ENCODE data around the gene C12orf43. TPM values are rescaled to one million over a fixed set of nuclear protein-coding genes. Genes with fewer than 3 reads are reported as not detected.

Gene C12orf43
- total RNA-seq, 2 donors from 2014 or later: 8.8 to 12.1 TPM

DNA sequence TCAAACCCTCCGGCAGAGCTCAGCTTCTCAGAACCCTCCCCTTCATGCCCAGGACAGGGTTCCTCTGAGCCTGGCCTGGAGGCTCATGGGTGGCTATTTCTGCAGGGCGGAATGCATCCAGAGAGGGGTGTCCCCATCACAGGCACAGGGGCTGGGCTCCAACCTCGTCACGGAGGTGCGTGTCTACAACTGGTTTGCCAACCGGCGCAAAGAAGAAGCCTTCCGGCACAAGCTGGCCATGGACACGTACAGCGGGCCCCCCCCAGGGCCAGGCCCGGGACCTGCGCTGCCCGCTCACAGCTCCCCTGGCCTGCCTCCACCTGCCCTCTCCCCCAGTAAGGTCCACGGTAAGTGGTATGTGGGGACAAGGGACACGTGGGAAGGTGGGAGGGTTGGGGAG, 22.2 kb downstream of the C12orf43 start:
- Histone ChIP-seq H3K27me3 (no peaks in the 10 kb centered on the region), H3K36me3 (no peaks in the 10 kb centered on the region), H3K9me3 (no peaks in the 10 kb centered on the region), H3K4me1 (no peaks in the 10 kb centered on the region), H3K27ac (no peak overlapping the region), H3K4me3 (no peak overlapping the region)
- TF ChIP-seq, protein P1, sequence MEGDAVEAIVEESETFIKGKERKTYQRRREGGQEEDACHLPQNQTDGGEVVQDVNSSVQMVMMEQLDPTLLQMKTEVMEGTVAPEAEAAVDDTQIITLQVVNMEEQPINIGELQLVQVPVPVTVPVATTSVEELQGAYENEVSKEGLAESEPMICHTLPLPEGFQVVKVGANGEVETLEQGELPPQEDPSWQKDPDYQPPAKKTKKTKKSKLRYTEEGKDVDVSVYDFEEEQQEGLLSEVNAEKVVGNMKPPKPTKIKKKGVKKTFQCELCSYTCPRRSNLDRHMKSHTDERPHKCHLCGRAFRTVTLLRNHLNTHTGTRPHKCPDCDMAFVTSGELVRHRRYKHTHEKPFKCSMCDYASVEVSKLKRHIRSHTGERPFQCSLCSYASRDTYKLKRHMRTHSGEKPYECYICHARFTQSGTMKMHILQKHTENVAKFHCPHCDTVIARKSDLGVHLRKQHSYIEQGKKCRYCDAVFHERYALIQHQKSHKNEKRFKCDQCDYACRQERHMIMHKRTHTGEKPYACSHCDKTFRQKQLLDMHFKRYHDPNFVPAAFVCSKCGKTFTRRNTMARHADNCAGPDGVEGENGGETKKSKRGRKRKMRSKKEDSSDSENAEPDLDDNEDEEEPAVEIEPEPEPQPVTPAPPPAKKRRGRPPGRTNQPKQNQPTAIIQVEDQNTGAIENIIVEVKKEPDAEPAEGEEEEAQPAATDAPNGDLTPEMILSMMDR (IDR thresholded peaks at IDR 0.05): no peak
- DNase-seq (ENCODE audit: low spot score): no peak

DNA sequence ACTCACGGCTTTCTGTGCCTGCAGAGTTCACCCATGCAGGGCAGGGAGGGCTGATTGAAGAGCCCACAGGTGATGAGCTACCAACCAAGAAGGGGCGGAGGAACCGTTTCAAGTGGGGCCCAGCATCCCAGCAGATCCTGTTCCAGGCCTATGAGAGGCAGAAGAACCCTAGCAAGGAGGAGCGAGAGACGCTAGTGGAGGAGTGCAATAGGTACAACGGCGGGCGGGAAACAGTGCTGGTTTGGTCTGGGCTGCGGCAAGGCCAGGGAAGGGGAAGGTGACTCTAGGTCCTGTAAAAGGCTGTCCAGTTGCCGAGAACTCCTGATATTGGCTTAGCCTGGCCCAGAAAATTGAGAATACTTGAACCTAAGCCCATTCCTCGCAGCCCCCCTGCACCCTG, 22.8 kb downstream of the C12orf43 start:
- DNase-seq (ENCODE audit: low spot score): no peak
- no peak overlapping the region for H3K4me3 ChIP-seq
- no peak overlapping the region for H3K27ac ChIP-seq
- H3K4me1 ChIP-seq: no peaks in the 10 kb centered on the region
- TF ChIP-seq, protein P1 (IDR thresholded peaks at IDR 0.05): no peak
- no peaks in the 10 kb centered on the region for H3K27me3 ChIP-seq
- no peaks in the 10 kb centered on the region for H3K36me3 ChIP-seq
- no peaks in the 10 kb centered on the region for H3K9me3 ChIP-seq

DNA sequence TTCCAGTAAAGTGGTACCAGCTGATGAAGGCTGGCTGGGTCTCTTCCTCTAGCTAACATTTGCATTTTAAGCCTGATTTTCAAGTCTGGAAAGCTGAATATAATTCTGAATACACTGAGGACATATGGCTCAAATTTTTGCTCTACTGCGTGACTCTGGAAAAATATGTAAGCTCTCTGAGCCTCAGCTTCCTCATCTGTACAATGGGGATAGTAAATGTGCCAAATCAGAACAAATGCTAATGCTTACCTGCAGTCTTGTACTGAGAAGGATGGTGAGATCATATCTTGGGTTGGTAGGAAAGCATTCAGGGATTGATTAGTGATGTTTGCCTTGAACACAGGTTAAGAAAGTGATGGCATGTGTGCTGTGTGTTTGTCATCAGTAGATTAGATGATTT, 23.3 kb downstream of the C12orf43 start:
- Histone ChIP-seq H3K27me3 (no peaks in the 10 kb centered on the region), H3K4me3 (no peak overlapping the region), H3K4me1 (no peaks in the 10 kb centered on the region), H3K27ac (no peak overlapping the region), H3K9me3 (no peaks in the 10 kb centered on the region), H3K36me3 (no peaks in the 10 kb centered on the region)
- DNase-seq (ENCODE audit: low spot score): no peak
- TF ChIP-seq, protein P1 (IDR thresholded peaks at IDR 0.05): no peak

DNA sequence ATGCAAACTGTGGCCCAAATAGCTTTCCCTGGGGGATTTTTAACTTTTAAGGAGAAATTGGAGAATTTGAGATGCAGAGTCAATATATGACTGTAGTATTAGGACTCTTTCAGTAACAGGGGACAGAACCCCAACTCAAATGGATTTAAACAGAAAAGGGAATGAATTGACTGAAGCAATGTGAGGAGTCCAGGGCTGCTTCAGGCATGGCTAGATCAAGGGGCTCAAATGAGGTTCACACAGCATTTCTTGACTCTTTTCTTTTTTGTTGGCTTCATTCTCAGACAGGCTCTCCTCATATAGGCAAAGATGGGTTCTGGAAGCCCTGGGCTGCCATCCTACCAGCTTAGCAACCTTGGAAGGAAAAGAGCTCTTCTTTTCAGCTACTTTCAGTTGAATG, 24.3 kb downstream of the C12orf43 start:
- TF ChIP-seq, protein P1 (IDR thresholded peaks at IDR 0.05): no peak
- Histone ChIP-seq H3K4me1 (no peaks in the 10 kb centered on the region), H3K36me3 (no peaks in the 10 kb centered on the region), H3K9me3 (no peaks in the 10 kb centered on the region), H3K4me3 (no peak overlapping the region), H3K27ac (no peak overlapping the region), H3K27me3 (no peaks in the 10 kb centered on the region)
- DNase-seq (ENCODE audit: low spot score): no peak

DNA sequence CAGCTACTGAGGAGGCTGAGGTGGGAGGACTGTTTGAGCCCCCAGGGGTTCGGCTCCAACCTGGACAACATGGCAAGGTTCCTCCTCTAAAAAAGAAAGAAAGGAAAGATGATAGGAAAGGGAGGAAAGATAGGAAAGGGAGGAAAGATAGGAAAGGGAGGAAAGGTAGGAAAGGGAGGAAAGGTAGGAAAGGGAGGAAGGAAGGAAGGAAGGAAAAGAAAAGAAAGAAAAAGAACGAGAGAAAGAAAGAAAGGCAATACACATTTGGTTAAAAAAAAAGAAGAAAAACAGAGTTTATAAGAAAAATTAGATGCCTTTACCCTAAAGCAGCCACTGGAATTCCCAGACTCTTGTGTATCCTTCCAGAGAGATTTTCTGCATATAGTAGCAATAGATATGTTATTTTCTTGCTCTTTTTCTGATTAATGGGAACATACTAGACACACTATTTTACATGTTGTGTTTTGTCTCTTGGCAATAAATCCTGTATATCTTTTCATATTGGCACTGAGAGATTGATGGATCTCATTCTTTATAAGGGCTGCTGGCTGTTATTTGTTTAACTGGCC, 25.7 kb downstream of the C12orf43 start:
- no peaks in the 10 kb centered on the region for H3K36me3 ChIP-seq
- no peaks in the 10 kb centered on the region for H3K4me1 ChIP-seq
- H3K4me3 ChIP-seq: no peak overlapping the region
- TF ChIP-seq, protein P1 (IDR thresholded peaks at IDR 0.05): no peak
- DNase-seq (ENCODE audit: low spot score): no peak
- no peaks in the 10 kb centered on the region for H3K27me3 ChIP-seq
- H3K27ac ChIP-seq: no peak overlapping the region
- no peaks in the 10 kb centered on the region for H3K9me3 ChIP-seq

DNA sequence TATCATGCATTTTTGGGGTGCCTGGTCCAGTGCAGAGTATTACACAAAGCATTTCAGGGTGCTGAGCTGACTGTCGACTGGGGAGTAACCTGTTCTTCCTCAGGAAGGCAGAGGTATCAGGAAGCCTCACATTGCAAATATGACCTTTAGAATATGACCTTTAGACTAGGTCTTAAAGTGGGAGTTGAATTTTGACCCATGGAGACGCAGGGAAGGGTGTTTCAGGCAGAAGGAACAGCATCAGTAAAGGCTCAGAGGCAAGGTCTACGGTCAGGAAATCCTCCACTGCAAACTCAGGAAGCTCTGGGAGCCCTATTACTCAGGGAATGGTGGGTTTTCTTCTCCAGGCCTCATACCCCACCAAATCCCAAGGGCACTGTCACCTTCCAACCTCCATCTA, 26.6 kb downstream of the C12orf43 start:
- H3K4me1 ChIP-seq: no peaks in the 10 kb centered on the region
- DNase-seq (ENCODE audit: low spot score): no peak

More for the DNA sequence above, 26.6 kb downstream of the C12orf43 start:
- no peaks in the 10 kb centered on the region for H3K36me3 ChIP-seq
- no peak overlapping the region for H3K4me3 ChIP-seq
- TF ChIP-seq, protein P1 (IDR thresholded peaks at IDR 0.05): no peak
- H3K9me3 ChIP-seq: no peaks in the 10 kb centered on the region
- H3K27ac ChIP-seq: no peak overlapping the region
- no peaks in the 10 kb centered on the region for H3K27me3 ChIP-seq

Data from right atrium auricular region (tissue), 2 donors.